ENCODE results near the gene BEST3. TPM values are rescaled to one million over a fixed set of nuclear protein-coding genes. Genes with fewer than 3 reads are reported as not detected.

The BEST3 gene
- total and polyA plus RNA-seq, 2 experiments from 2014 or later, result not detected

DNA sequence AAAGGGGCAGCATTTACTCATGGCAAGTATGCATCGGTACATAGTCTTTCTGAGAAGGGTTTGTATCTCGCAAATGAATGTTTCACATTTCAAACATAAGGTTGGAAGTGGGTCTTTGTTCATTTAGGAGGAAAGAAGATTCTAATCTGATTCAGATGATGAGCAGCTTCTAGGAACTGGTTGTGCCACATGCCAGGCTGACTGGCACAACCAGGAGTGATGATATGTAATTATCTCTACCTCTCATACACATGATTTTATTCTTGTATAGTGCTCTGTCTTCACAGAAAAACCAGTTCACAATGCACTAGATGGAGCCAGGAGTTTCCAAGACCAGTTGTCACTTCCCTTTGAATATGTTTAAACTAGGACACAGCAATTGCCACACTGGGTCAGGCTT, 13.7 kb upstream of the BEST3 start:
- TF ChIP-seq, protein P1, sequence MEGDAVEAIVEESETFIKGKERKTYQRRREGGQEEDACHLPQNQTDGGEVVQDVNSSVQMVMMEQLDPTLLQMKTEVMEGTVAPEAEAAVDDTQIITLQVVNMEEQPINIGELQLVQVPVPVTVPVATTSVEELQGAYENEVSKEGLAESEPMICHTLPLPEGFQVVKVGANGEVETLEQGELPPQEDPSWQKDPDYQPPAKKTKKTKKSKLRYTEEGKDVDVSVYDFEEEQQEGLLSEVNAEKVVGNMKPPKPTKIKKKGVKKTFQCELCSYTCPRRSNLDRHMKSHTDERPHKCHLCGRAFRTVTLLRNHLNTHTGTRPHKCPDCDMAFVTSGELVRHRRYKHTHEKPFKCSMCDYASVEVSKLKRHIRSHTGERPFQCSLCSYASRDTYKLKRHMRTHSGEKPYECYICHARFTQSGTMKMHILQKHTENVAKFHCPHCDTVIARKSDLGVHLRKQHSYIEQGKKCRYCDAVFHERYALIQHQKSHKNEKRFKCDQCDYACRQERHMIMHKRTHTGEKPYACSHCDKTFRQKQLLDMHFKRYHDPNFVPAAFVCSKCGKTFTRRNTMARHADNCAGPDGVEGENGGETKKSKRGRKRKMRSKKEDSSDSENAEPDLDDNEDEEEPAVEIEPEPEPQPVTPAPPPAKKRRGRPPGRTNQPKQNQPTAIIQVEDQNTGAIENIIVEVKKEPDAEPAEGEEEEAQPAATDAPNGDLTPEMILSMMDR (conservative IDR thresholded peaks at IDR 0.05; ENCODE audit: low read depth in 2 of 2), result no peak
- TF ChIP-seq JUNB (IDR thresholded peaks at IDR 0.05; ENCODE audit: unreplicated experiment), result no peak
- TF ChIP-seq, protein P2, sequence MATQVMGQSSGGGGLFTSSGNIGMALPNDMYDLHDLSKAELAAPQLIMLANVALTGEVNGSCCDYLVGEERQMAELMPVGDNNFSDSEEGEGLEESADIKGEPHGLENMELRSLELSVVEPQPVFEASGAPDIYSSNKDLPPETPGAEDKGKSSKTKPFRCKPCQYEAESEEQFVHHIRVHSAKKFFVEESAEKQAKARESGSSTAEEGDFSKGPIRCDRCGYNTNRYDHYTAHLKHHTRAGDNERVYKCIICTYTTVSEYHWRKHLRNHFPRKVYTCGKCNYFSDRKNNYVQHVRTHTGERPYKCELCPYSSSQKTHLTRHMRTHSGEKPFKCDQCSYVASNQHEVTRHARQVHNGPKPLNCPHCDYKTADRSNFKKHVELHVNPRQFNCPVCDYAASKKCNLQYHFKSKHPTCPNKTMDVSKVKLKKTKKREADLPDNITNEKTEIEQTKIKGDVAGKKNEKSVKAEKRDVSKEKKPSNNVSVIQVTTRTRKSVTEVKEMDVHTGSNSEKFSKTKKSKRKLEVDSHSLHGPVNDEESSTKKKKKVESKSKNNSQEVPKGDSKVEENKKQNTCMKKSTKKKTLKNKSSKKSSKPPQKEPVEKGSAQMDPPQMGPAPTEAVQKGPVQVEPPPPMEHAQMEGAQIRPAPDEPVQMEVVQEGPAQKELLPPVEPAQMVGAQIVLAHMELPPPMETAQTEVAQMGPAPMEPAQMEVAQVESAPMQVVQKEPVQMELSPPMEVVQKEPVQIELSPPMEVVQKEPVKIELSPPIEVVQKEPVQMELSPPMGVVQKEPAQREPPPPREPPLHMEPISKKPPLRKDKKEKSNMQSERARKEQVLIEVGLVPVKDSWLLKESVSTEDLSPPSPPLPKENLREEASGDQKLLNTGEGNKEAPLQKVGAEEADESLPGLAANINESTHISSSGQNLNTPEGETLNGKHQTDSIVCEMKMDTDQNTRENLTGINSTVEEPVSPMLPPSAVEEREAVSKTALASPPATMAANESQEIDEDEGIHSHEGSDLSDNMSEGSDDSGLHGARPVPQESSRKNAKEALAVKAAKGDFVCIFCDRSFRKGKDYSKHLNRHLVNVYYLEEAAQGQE (IDR thresholded peaks at IDR 0.05; ENCODE audit: unreplicated experiment), result no peak
- Histone ChIP-seq H3K27me3 (ENCODE audit: insufficient read depth) (no peaks in the 10 kb centered on the region), H2AFZ (no peak overlapping the region), H4K20me1 (replicated peaks; ENCODE audit: insufficient read depth) (no peaks in the 10 kb centered on the region), H3K4me2 (no peak overlapping the region), H3K4me3 (no peak overlapping the region), H3F3A (replicated peaks; ENCODE audit: low read depth) (no peaks in the 10 kb centered on the region), H3K9me2 (ENCODE audit: insufficient read depth) (peaks cover 5% of the 10 kb centered on the region), H3K4me1 (ENCODE audit: insufficient read depth) (0 out of 2 replicates have a peak, but pooled peaks cover 7% of the 10 kb centered on the region), H3K79me2 (replicated peaks; ENCODE audit: insufficient read depth) (no peaks in the 10 kb centered on the region), H3K27ac (ENCODE audit: low read depth) (no peak overlapping the region), H3K36me3 (ENCODE audit: insufficient read depth) (no peaks in the 10 kb centered on the region)
- no peak overlapping the region for H3K4me3 Mint-ChIP-seq
- no peaks in the 10 kb centered on the region for H3K36me3 Mint-ChIP-seq (ENCODE audit: low read depth)
- H3K4me1 Mint-ChIP-seq, result peaks cover 6% of the 10 kb centered on the region; the same call in 2 of the 3 replicates
- H3K9me3 Mint-ChIP-seq, result no peaks in the 10 kb centered on the region; the same call in 2 of the 3 replicates
- H3K27ac Mint-ChIP-seq, result no peak overlapping the region
- DNase-seq (ENCODE audit: low spot score) (no peak), ATAC-seq (no peak)
- H3K27me3 Mint-ChIP-seq (ENCODE audit: insufficient read depth, low read depth, poor library complexity), result no peaks in the 10 kb centered on the region

DNA sequence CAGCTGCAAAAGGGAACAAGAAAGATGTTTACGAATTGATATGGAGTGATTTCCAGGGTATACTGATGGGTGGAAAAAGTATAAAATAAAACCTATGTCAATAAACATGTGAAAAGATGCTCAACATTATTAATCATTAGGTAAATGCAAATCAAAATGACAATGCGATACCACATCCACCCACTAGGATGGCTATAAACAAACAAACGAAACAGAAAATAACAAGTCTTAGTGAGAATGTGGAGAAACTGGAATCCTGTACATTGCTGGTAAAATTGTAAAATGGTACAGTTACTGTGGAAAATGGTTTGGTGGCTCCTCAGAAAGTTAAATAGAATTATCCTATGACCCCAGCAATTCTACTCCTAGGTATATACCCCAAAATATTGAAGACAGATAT, 9.5 kb upstream of the BEST3 start:
- H3K27ac ChIP-seq (ENCODE audit: low read depth), result no peak overlapping the region
- H3K79me2 ChIP-seq (replicated peaks; ENCODE audit: insufficient read depth), result no peaks in the 10 kb centered on the region
- Mint-ChIP-seq H3K27ac (no peak overlapping the region), H3K4me1 (no peaks in the 10 kb centered on the region), H3K36me3 (ENCODE audit: low read depth) (no peaks in the 10 kb centered on the region), H3K4me3 (no peak overlapping the region), H3K27me3 (ENCODE audit: insufficient read depth, low read depth, poor library complexity) (peaks cover 2% of the 10 kb centered on the region), H3K9me3 (no peaks in the 10 kb centered on the region; the same call in 1 of the 3 replicates)
- H4K20me1 ChIP-seq (replicated peaks; ENCODE audit: insufficient read depth), result no peaks in the 10 kb centered on the region
- no peaks in the 10 kb centered on the region for H3K4me1 ChIP-seq (ENCODE audit: insufficient read depth)
- H3K36me3 ChIP-seq (ENCODE audit: insufficient read depth), result no peaks in the 10 kb centered on the region
- no peaks in the 10 kb centered on the region for H3F3A ChIP-seq (replicated peaks; ENCODE audit: low read depth)
- TF ChIP-seq, protein P3, sequence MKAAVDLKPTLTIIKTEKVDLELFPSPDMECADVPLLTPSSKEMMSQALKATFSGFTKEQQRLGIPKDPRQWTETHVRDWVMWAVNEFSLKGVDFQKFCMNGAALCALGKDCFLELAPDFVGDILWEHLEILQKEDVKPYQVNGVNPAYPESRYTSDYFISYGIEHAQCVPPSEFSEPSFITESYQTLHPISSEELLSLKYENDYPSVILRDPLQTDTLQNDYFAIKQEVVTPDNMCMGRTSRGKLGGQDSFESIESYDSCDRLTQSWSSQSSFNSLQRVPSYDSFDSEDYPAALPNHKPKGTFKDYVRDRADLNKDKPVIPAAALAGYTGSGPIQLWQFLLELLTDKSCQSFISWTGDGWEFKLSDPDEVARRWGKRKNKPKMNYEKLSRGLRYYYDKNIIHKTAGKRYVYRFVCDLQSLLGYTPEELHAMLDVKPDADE (IDR thresholded peaks at IDR 0.05), result no peak
- TF ChIP-seq, protein P1 (conservative IDR thresholded peaks at IDR 0.05; ENCODE audit: low read depth in 2 of 2), result peak in 1 of 2 experiments; percentile 39; a peak in 2 of 4 replicates
- DNase-seq (ENCODE audit: low spot score) (no peak), ATAC-seq (no peak)
- H2AFZ ChIP-seq, result no peak overlapping the region
- H3K27me3 ChIP-seq (ENCODE audit: insufficient read depth), result no peaks in the 10 kb centered on the region
- peaks cover 5% of the 10 kb centered on the region for H3K9me2 ChIP-seq (ENCODE audit: insufficient read depth)
- H3K4me2 ChIP-seq, result no peak overlapping the region
- no peak overlapping the region for H3K4me3 ChIP-seq

Measured in GM23338 (cell line).